Hematopoietic multipotent progenitor cell treated with erythropoietin and hydrocortisone succinate and interleukin-3 and kit ligand, for 8 days (in vitro differentiated cells): ENCODE results near the gene IL17RA.
A peak's percentile ranks its signal among the peaks of the same experiment; 100 is the strongest.
"Not testable (repeated sequence)": the region's sequence is repeated elsewhere in the genome, so short reads cannot be mapped to it uniquely, and the experiment has no call there.

Experiments used
- DNase-seq: peaks from one replicate; pipeline ENCODE4 v3.0.0-alpha.2; 2015

IL17RA gene

GRCh38 chr22:17120711-17121232, 36.0 kb downstream of the IL17RA start:
- DNase-seq = no peak

- DNase-seq = no peak
Observed at GRCh38 chr22:17121233-17122195, 36.7 kb downstream of the IL17RA start, which contains the start of gene TMEM121B. Gene TMEM121B (minus strand): TSS chr22:17121360. CDS start chr22:17121127, 233 bp downstream.

- DNase-seq = no peak
Observed at GRCh38 chr22:17130199-17130598, 45.4 kb downstream of the IL17RA start.

- no peak for DNase-seq
Observed at GRCh38 chr22:17131686-17132085, 46.9 kb downstream of the IL17RA start.

- no peak for DNase-seq
Observed at GRCh38 chr22:17132112-17132511, 47.3 kb downstream of the IL17RA start.

GRCh38 chr22:17133137-17133536, 48.3 kb downstream of the IL17RA start:
- no peak for DNase-seq

- no peak for DNase-seq
Observed at GRCh38 chr22:17135153-17135760, 50.5 kb downstream of the IL17RA start.

- DNase-seq = no peak
Observed at GRCh38 chr22:17137170-17137569, 52.4 kb downstream of the IL17RA start.

- no peak for DNase-seq
Observed at GRCh38 chr22:17137861-17138425, 53.1 kb downstream of the IL17RA start.

GRCh38 chr22:17138513-17138912, 53.7 kb downstream of the IL17RA start:
- no peak for DNase-seq

- no peak for DNase-seq
Observed at GRCh38 chr22:17140022-17140421, 55.2 kb downstream of the IL17RA start.

- DNase-seq = no peak
Observed at GRCh38 chr22:17140826-17141766, 56.3 kb downstream of the IL17RA start.

- DNase-seq = no peak
Observed at GRCh38 chr22:17143101-17143500, 58.3 kb downstream of the IL17RA start.

- DNase-seq = no peak
Observed at GRCh38 chr22:17143826-17144225, 59.0 kb downstream of the IL17RA start.

GRCh38 chr22:17145021-17145680, 60.4 kb downstream of the IL17RA start:
- no peak for DNase-seq

GRCh38 chr22:17147458-17147857, 62.7 kb downstream of the IL17RA start:
- not testable (repeated sequence) for DNase-seq

GRCh38 chr22:17149076-17149815, 64.4 kb downstream of the IL17RA start:
- DNase-seq = no peak

GRCh38 chr22:17152340-17152739, 67.5 kb downstream of the IL17RA start:
- DNase-seq = no peak

GRCh38 chr22:17152971-17153370, 68.2 kb downstream of the IL17RA start:
- DNase-seq = no peak

- DNase-seq = peak; percentile 13
Observed at GRCh38 chr22:17155941-17156340, 71.1 kb downstream of the IL17RA start.

GRCh38 chr22:17157714-17158113, 72.9 kb downstream of the IL17RA start:
- no peak for DNase-seq
